WI38 (cell line): ENCODE measurements around the gene C11orf58.

Experiments
- H3K4me3 ChIP-seq: 2 replicates; pipeline ENCODE4 v1.5.1; 2011; ENCODE audit warnings: low read depth, mild to moderate bottlenecking, control low read depth, low read length
- CTCF ChIP-seq: IDR thresholded peaks from 2 replicates; pipeline ENCODE4 v1.5.1; 2012; ENCODE audit warnings: low read depth, mild to moderate bottlenecking, control low read depth, low read length

Gene C11orf58

DNA sequence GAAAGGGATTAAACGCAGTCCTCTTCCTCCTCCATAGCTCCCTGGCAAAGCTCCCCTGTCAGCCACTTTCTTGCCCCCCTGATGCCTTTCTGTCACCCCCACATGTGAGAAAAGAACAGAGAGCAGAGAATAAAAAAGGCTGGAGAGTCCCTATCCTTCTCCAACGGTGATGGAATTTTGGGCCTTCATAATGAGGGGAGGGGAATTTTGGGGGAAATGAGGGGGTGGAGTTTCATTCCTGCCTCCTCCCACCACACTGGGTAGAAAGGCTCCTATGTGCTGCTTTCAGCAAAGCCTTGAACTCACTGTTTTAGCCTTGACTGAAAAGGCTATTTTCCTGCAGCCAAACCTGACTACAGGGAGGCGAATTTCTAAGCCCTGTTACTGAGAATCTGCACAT is 59.3 kb downstream of the C11orf58 start:
- no peak for TF ChIP-seq CTCF
- no peak overlapping the region for H3K4me3 ChIP-seq

DNA sequence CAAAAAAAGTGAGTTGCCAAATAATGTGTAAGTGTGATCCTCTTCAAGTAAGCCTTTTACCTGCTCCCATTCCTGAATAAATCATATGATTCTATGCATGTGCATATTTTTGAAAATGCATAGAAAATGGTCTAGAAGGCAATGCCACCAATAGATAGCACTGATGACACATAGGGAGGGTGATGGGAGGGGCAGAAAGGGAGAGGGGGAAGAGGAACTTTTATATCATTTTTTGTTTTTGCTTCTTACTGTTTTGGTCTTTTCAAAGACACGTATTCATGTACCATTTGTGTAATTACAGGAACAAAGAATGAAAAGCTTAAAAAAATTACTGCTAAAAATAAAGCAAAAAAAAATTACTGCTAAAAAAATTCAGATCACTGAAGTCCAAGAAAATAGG is 60.8 kb downstream of the C11orf58 start:
- no peak overlapping the region for H3K4me3 ChIP-seq
- no peak for TF ChIP-seq CTCF

DNA sequence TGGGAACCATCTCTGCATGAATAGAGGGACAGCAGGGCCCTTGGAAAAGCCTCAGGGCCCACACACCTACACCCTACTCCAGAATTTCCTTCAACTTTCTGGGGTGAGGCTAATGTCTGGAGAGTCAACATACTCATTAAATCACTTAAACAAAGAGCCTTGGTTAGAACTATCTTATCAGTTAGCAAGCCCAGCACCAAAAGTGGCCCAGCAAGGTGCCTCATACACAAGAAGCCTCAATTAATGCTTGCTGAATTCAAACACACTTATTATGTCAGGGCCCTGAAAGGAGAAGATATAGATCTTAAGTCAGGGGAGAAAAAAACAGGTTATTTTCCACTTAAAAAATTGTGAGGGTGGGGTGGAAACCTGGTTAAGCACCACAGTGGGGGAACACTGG is 61.4 kb downstream of the C11orf58 start:
- no peak for TF ChIP-seq CTCF

GRCh38 chr11:16800382-16800781 is 61.9 kb downstream of the C11orf58 start:
- H3K4me3 ChIP-seq: no peak overlapping the region
- TF ChIP-seq CTCF: no peak

More for the DNA sequence above, 61.4 kb downstream of the C11orf58 start:
- H3K4me3 ChIP-seq: no peak overlapping the region

- TF ChIP-seq CTCF: no peak
- no peak overlapping the region for H3K4me3 ChIP-seq
Observed at GRCh38 chr11:16801288-16801980, 63.0 kb downstream of the C11orf58 start.

DNA sequence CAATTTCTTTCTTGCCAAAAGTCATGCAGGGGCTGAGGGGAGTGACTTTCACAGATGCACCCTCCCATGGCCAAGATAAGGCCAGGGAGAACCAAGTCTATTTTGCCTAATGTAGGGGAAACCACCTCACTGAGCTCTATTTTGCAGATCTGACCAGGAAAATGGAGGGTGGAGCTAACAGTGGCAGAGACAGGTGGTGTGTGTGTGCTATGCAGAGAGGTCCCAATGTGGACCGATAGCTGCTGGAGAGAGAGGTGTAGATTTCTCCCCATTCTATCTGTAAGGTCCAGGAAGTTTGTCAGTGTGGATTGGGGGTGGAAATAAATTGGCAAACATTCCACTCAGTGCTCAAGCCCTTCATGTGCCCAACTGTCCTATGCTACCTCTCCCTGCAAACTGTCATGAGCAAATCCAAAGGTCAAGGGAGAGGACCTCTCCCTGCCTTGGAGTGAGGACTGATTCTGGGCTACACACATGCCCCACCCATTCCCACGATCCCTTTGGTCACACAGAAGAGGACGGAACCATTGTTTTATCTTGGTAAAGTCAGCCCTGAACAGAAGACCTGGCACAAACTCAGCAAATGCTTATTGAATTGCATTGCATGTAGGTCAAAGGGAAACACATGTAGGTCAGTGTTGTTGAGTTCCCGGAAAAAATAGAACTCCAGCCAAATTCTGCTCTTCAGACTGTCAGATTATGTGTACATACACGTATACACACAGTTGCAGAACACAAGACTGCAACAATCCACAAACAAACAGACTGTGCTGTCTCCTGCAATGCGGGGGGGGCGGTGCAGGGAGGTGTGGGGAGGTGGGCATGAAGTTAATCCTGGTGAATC is 65.9 kb downstream of the C11orf58 start:
- H3K4me3 ChIP-seq: no peak overlapping the region
- TF ChIP-seq CTCF: no peak

GRCh38 chr11:16805938-16806337 is 67.5 kb downstream of the C11orf58 start:
- H3K4me3 ChIP-seq: no peak overlapping the region
- no peak for TF ChIP-seq CTCF
